Small intestine (tissue), 7 donors: ENCODE results near the gene SGCG. TPM values are rescaled to one million over a fixed set of nuclear protein-coding genes. Genes with fewer than 3 reads are reported as not detected.

Experiments used
- DNase-seq, 2 donors: peaks; one replicate each; pipeline versions ENCODE4 v3.0.0 to v3.0.0-alpha.2; 2013
- FAIRE-seq: peaks from 2 replicates; lab custom pipeline; 2012; peaks lifted over from hg19 to GRCh38; lab: Jason Lieb, UNC
- H3K27ac ChIP-seq, 3 donors: one replicate each; pipeline ENCODE4 v1.5.1; 2013; ENCODE audit warnings: low read length in 2 of 3, mild to moderate bottlenecking in 2 of 3, control low read depth in 1 of 3, inconsistent platforms in 1 of 3, low read depth in 1 of 3, moderate library complexity in 1 of 3
- H3K27me3 ChIP-seq, 3 donors: one replicate each; pipeline ENCODE4 v1.6.1; 2013; ENCODE audit warnings: low read length in 3 of 3, inconsistent platforms in 1 of 3; ENCODE audit not compliant: control insufficient read depth in 3 of 3, insufficient read depth in 3 of 3
- H3K36me3 ChIP-seq, 3 donors: one replicate each; pipeline ENCODE4 v1.6.1; 2013; ENCODE audit warnings: low read length in 3 of 3, inconsistent platforms in 1 of 3, low read depth in 1 of 3, mild to moderate bottlenecking in 1 of 3, moderate library complexity in 1 of 3; ENCODE audit not compliant: control insufficient read depth in 3 of 3, insufficient read depth in 2 of 3
- H3K4me1 ChIP-seq, 3 donors: one replicate each; pipeline ENCODE4 v1.6.1; 2013; ENCODE audit warnings: low read length in 2 of 3, inconsistent platforms in 1 of 3, low read depth in 1 of 3, mild to moderate bottlenecking in 1 of 3, moderate library complexity in 1 of 3; ENCODE audit not compliant: control insufficient read depth in 3 of 3, insufficient read depth in 2 of 3
- H3K4me3 ChIP-seq, 3 donors: one replicate each; pipeline ENCODE4 v1.5.1; 2013; ENCODE audit warnings: low read length in 3 of 3, control low read depth in 1 of 3, inconsistent platforms in 1 of 3, low read depth in 1 of 3, mild to moderate bottlenecking in 1 of 3, moderate library complexity in 1 of 3
- H3K9me3 ChIP-seq, 2 donors: one replicate each; pipeline ENCODE4 v1.6.1; 2013; ENCODE audit warnings: low read depth in 1 of 2, low read length in 1 of 2; ENCODE audit not compliant: control insufficient read depth in 2 of 2, insufficient read depth in 1 of 2
- WGBS, 3 donors: extraction: QIAGEN DNeasy Blood & Tissue Kit; methylation state at CpG; one replicate each; pipeline ENCODE4 v1.1.7; 2013; 5-methylcytosine and 5-hydroxymethylcytosine counted together
- polyA plus RNA-seq, 4 donors: library from polyadenylated mRNA; stranded (reverse) in 3 of 4; unstranded in 1 of 4; fragments of 200-250 nt in 3 of 4; fragments of 120-200 nt in 1 of 4; gene quantifications; one replicate each; pipeline versions ENCODE4 v1.2.1 to v1.2.3, GENCODE V29; 2013
- donor health status: healthy with polysubstance abuse.
- donor health status: control.
- donor health status: control.
- donor health status: Bipolar disorder and iron deficiency.
- donor health status: healthy.

Gene SGCG
- polyA plus RNA-seq, 4 donors, result 0.35 to 0.43 TPM; not detected in 2

GRCh38 chr13:23183292-23183691, 2.5 kb downstream of the SGCG start:
- DNase-seq (no peak), FAIRE-seq (no peak)
- Histone ChIP-seq H3K4me1 (no peaks in the 10 kb centered on the region), H3K4me3 (no peak overlapping the region), H3K27ac (no peak overlapping the region), H3K9me3 (no peaks in the 10 kb centered on the region), H3K27me3 (no peaks in the 10 kb centered on the region), H3K36me3 (no peaks in the 10 kb centered on the region)
- WGBS, 3 donors, result 80 to 87% (median 81%) methylated on average over 7 of the region's 7 CpGs

GRCh38 chr13:23185542-23185941, 4.8 kb downstream of the SGCG start:
- Histone ChIP-seq H3K27me3 (no peaks in the 10 kb centered on the region), H3K4me3 (no peak overlapping the region), H3K27ac (no peak overlapping the region), H3K9me3 (no peaks in the 10 kb centered on the region), H3K36me3 (no peaks in the 10 kb centered on the region), H3K4me1 (no peaks in the 10 kb centered on the region)
- WGBS, 3 donors, result 62 to 81% (median 75%) methylated on average over 9 of the region's 9 CpGs
- DNase-seq (no peak), FAIRE-seq (no peak)

GRCh38 chr13:23201870-23202269, 21.1 kb downstream of the SGCG start:
- Histone ChIP-seq H3K4me1 (no peaks in the 10 kb centered on the region), H3K27me3 (no peaks in the 10 kb centered on the region), H3K4me3 (no peak overlapping the region), H3K9me3 (no peaks in the 10 kb centered on the region), H3K36me3 (no peaks in the 10 kb centered on the region), H3K27ac (no peak overlapping the region)
- WGBS, 3 donors, result 70 to 93% (median 81%) methylated on average over 5 of the region's 5 CpGs
- DNase-seq (no peak), FAIRE-seq (no peak)

GRCh38 chr13:23202383-23202782, 21.6 kb downstream of the SGCG start:
- Histone ChIP-seq H3K9me3 (no peaks in the 10 kb centered on the region), H3K36me3 (no peaks in the 10 kb centered on the region), H3K4me3 (no peak overlapping the region), H3K27ac (no peak overlapping the region), H3K4me1 (no peaks in the 10 kb centered on the region), H3K27me3 (no peaks in the 10 kb centered on the region)
- FAIRE-seq, result no peak
- no peak for DNase-seq
- 42 to 65% (median 58%) methylated on average over 3 of the region's 3 CpGs for WGBS, 3 donors

GRCh38 chr13:23203516-23203915, 22.7 kb downstream of the SGCG start:
- no peaks in the 10 kb centered on the region for H3K36me3 ChIP-seq
- H3K9me3 ChIP-seq, result no peaks in the 10 kb centered on the region
- WGBS, 3 donors, result 72 to 78% (median 77%) methylated on average over 5 of the region's 5 CpGs
- H3K27ac ChIP-seq, result no peak overlapping the region
- H3K4me1 ChIP-seq, result no peaks in the 10 kb centered on the region
- H3K4me3 ChIP-seq, result no peak overlapping the region
- no peak for FAIRE-seq
- H3K27me3 ChIP-seq, result no peaks in the 10 kb centered on the region
- DNase-seq, result no peak

GRCh38 chr13:23205807-23206206, 25.0 kb downstream of the SGCG start:
- Histone ChIP-seq H3K27me3 (no peaks in the 10 kb centered on the region), H3K27ac (no peak overlapping the region), H3K9me3 (no peaks in the 10 kb centered on the region), H3K36me3 (no peaks in the 10 kb centered on the region), H3K4me3 (no peak overlapping the region), H3K4me1 (no peaks in the 10 kb centered on the region)
- FAIRE-seq (no peak), DNase-seq (no peak)
- 75 to 90% (median 79%) methylated on average over 3 of the region's 3 CpGs for WGBS, 3 donors

- Histone ChIP-seq H3K4me3 (no peak overlapping the region), H3K27me3 (no peaks in the 10 kb centered on the region), H3K36me3 (no peaks in the 10 kb centered on the region), H3K4me1 (no peaks in the 10 kb centered on the region), H3K9me3 (peaks cover 0 to 2% of the 10 kb centered on the region in 2 donors), H3K27ac (no peak overlapping the region)
- DNase-seq (no peak), FAIRE-seq (no peak)
- WGBS, 3 donors, result 14 to 35% (median 33%) methylated on average over 4 of the region's 4 CpGs
These were observed 31.9 kb downstream of the SGCG start for GRCh38 chr13:23212671-23213070.

GRCh38 chr13:23231241-23231640, 50.5 kb downstream of the SGCG start:
- H3K27ac ChIP-seq, result no peak overlapping the region
- H3K36me3 ChIP-seq, result no peaks in the 10 kb centered on the region
- peaks cover 0 to 1% (median 0%) of the 10 kb centered on the region in 3 donors for H3K27me3 ChIP-seq
- DNase-seq (no peak), FAIRE-seq (no peak)
- no peaks in the 10 kb centered on the region for H3K9me3 ChIP-seq
- H3K4me3 ChIP-seq, result no peak overlapping the region
- no peaks in the 10 kb centered on the region for H3K4me1 ChIP-seq

- Histone ChIP-seq H3K4me1 (no peaks in the 10 kb centered on the region), H3K4me3 (no peak overlapping the region), H3K27ac (no peak overlapping the region), H3K27me3 (peaks cover 0 to 1% (median 0%) of the 10 kb centered on the region in 3 donors), H3K9me3 (no peaks in the 10 kb centered on the region), H3K36me3 (no peaks in the 10 kb centered on the region)
- DNase-seq (no peak), FAIRE-seq (no peak)
These were observed 55.2 kb downstream of the SGCG start for GRCh38 chr13:23235994-23236393.
